ENCODE results near the gene DPH3. TPM values are rescaled to one million over a fixed set of nuclear protein-coding genes. Genes with fewer than 3 reads are reported as not detected.

The DPH3 gene
- total and polyA plus RNA-seq, 9 of the 15 experiments (the other 6 are each of a cell fraction or from before 2014, with no cell fraction given): 15.9 to 131 (median 38.7) TPM

DNA sequence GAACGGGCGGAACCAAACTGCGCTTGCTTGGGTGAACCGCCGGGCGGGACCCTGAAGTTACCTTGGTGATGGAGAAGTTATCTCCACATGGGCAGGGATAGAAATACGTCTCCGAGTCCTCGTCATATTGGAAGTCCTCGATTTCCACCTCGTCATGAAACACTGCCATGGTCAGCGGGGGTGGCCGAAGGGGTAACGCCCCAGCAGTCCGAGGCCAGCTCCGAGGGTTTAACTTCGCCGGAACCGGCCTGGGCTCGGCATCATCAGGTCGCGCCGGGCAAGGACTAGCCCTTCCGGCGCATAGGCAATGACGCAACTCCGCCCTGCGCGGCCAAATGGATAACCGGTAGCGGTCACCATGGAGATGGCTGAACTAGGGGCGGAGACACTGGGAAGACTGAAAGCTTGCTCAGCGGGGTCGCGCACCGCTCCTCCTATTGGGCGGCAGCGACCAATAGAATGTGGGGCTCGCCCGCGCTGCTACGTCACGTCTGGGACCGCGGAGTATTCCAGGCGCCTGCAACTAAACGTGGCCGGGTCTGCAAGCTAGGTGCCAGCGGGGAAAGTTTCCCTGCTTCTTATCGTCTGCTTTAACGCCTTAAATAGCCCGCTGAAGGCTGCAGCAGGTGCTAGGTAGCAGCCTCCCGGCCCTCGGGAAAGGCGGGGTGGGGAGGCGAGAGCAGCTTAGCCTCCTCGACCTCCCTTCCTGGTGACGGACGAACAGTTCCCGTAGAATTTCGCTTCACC is at the start of gene DPH3, which contains the start of gene OXNAD1 (continued):
- TF ChIP-seq CREB3 (tag; conservative IDR thresholded peaks at IDR 0.05; ENCODE audit: low read depth): 0 out of 2 replicates have a peak, but pooled peaks have one; percentile 31
- TF ChIP-seq TAF15 (IDR thresholded peaks at IDR 0.05; ENCODE audit: low read depth, low read length): no peak
- no peak for TF ChIP-seq ZBTB34 (CRISPR knock-in tag; IDR thresholded peaks at IDR 0.05)
- no peak; a peak in 2 of 4 replicates for TF ChIP-seq HDAC1 (IDR thresholded peaks at IDR 0.05)
- TF ChIP-seq NFIX (CRISPR knock-in tag; IDR thresholded peaks at IDR 0.05; ENCODE audit: low read depth): no peak
- TF ChIP-seq WHSC1 (IDR thresholded peaks at IDR 0.05; ENCODE audit: low read length): no peak
- TF ChIP-seq, protein P1, sequence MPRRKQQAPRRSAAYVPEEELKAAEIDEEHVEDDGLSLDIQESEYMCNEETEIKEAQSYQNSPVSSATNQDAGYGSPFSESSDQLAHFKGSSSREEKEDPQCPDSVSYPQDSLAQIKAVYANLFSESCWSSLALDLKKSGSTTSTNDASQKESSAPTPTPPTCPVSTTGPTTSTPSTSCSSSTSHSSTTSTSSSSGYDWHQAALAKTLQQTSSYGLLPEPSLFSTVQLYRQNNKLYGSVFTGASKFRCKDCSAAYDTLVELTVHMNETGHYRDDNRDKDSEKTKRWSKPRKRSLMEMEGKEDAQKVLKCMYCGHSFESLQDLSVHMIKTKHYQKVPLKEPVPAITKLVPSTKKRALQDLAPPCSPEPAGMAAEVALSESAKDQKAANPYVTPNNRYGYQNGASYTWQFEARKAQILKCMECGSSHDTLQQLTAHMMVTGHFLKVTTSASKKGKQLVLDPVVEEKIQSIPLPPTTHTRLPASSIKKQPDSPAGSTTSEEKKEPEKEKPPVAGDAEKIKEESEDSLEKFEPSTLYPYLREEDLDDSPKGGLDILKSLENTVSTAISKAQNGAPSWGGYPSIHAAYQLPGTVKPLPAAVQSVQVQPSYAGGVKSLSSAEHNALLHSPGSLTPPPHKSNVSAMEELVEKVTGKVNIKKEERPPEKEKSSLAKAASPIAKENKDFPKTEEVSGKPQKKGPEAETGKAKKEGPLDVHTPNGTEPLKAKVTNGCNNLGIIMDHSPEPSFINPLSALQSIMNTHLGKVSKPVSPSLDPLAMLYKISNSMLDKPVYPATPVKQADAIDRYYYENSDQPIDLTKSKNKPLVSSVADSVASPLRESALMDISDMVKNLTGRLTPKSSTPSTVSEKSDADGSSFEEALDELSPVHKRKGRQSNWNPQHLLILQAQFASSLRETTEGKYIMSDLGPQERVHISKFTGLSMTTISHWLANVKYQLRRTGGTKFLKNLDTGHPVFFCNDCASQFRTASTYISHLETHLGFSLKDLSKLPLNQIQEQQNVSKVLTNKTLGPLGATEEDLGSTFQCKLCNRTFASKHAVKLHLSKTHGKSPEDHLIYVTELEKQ (CRISPR knock-in tag; IDR thresholded peaks at IDR 0.05): 0 out of 2 replicates have a peak, but pooled peaks have one; percentile 16
- no peak; the same call in 1 of the 2 replicates for TF ChIP-seq BHLHE40 (IDR thresholded peaks at IDR 0.05; ENCODE audit: low read length)
- peak; percentile 14; the same call in 1 of the 2 replicates for TF ChIP-seq USF1 (CRISPR knock-in tag; IDR thresholded peaks at IDR 0.05)
- TF ChIP-seq GATAD2A (IDR thresholded peaks at IDR 0.05): no peak
- TF ChIP-seq, protein P2, sequence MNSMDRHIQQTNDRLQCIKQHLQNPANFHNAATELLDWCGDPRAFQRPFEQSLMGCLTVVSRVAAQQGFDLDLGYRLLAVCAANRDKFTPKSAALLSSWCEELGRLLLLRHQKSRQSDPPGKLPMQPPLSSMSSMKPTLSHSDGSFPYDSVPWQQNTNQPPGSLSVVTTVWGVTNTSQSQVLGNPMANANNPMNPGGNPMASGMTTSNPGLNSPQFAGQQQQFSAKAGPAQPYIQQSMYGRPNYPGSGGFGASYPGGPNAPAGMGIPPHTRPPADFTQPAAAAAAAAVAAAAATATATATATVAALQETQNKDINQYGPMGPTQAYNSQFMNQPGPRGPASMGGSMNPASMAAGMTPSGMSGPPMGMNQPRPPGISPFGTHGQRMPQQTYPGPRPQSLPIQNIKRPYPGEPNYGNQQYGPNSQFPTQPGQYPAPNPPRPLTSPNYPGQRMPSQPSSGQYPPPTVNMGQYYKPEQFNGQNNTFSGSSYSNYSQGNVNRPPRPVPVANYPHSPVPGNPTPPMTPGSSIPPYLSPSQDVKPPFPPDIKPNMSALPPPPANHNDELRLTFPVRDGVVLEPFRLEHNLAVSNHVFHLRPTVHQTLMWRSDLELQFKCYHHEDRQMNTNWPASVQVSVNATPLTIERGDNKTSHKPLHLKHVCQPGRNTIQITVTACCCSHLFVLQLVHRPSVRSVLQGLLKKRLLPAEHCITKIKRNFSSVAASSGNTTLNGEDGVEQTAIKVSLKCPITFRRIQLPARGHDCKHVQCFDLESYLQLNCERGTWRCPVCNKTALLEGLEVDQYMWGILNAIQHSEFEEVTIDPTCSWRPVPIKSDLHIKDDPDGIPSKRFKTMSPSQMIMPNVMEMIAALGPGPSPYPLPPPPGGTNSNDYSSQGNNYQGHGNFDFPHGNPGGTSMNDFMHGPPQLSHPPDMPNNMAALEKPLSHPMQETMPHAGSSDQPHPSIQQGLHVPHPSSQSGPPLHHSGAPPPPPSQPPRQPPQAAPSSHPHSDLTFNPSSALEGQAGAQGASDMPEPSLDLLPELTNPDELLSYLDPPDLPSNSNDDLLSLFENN (IDR thresholded peaks at IDR 0.05; ENCODE audit: low read depth in 2 of 2, low read length in 2 of 2): no peak; a peak in 1 of 4 replicates
- TF ChIP-seq SRSF3 (IDR thresholded peaks at IDR 0.05; ENCODE audit: insufficient read depth, low read length): no peak
- TF ChIP-seq EZH2 (IDR thresholded peaks at IDR 0.05; ENCODE audit: borderline replicate concordance, low read depth, low read length): no peak
- TF ChIP-seq, protein P3, sequence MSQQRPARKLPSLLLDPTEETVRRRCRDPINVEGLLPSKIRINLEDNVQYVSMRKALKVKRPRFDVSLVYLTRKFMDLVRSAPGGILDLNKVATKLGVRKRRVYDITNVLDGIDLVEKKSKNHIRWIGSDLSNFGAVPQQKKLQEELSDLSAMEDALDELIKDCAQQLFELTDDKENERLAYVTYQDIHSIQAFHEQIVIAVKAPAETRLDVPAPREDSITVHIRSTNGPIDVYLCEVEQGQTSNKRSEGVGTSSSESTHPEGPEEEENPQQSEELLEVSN (IDR thresholded peaks at IDR 0.05; ENCODE audit: borderline replicate concordance in 1 of 2, extremely low read depth in 1 of 2, insufficient read depth in 1 of 2, insufficient read length in 1 of 2, low read depth in 1 of 2, low read length in 1 of 2, poor library complexity in 1 of 2, severe bottlenecking in 1 of 2): peak in 1 of 2 experiments; percentile 63

All from K562 (cell line).